Transverse colon (tissue), 4 donors: ENCODE data around the gene TRAIP. TPM values are rescaled to one million over a fixed set of nuclear protein-coding genes. Genes with fewer than 3 reads are reported as not detected.
"Not testable (repeated sequence)": the region's sequence is repeated elsewhere in the genome, so short reads cannot be mapped to it uniquely, and the experiment has no call there.

ENCODE experiments used
- DNase-seq: peaks from one replicate; pipeline ENCODE4 v3.0.0-alpha.2; 2019
- H3K27ac ChIP-seq, 4 donors: fragments of 200-600 bp; sonication (generic); 2 replicates each; pipeline ENCODE4 v1.5.1; 2016 to 2018; ENCODE audit warnings: inconsistent platforms in 4 of 4
- H3K27me3 ChIP-seq: fragments of 200-600 bp; sonication (generic); 2 replicates; pipeline ENCODE4 v1.5.1; 2017; ENCODE audit warnings: inconsistent platforms
- H3K36me3 ChIP-seq, 4 donors: fragments of 200-600 bp; sonication (generic); 2 replicates each; pipeline ENCODE4 v1.5.1; 2017 to 2019; ENCODE audit warnings: inconsistent platforms in 4 of 4
- H3K4me1 ChIP-seq, 4 donors: fragments of 200-600 bp; sonication (generic); 2 replicates each; pipeline ENCODE4 v1.5.1; 2017 to 2020; ENCODE audit warnings: inconsistent platforms in 4 of 4
- H3K4me3 ChIP-seq, 4 donors: fragments of 200-600 bp; sonication (generic); 1 replicate in 1 of 4; 2 replicates in 3 of 4; pipeline versions ENCODE4 v1.5.1 to v1.6.1; 2017 to 2019; ENCODE audit warnings: inconsistent platforms in 4 of 4
- H3K9me3 ChIP-seq, 2 donors: fragments of 200-600 bp; sonication (generic); 2 replicates each; pipeline ENCODE4 v1.5.1; 2017 to 2019; ENCODE audit warnings: inconsistent platforms in 2 of 2
- CTCF ChIP-seq, 5 experiments: fragments of 200-600 bp in 3 of 5; fragments of 450-650 bp in 2 of 5; sonication (generic) in 3 of 5; IDR thresholded peaks; 1 replicate in 2 of 5; 2 replicates in 3 of 5; pipeline ENCODE4 v1.5.1; 2016 to 2017; ENCODE audit warnings: antibody characterized with exemption in 5 of 5, inconsistent platforms in 3 of 5, mild to moderate bottlenecking in 2 of 5, moderate library complexity in 1 of 5
- EP300 ChIP-seq: sonication (generic); formaldehyde crosslinking; IDR thresholded peaks from one replicate; pipeline ENCODE4 v1.6.1; 2017; ENCODE audit warnings: antibody characterized with exemption, low read depth
- POLR2A ChIP-seq: fragments of 450-650 bp; IDR thresholded peaks from one replicate; pipeline ENCODE4 v1.6.1; 2016; ENCODE audit warnings: antibody characterized with exemption, mild to moderate bottlenecking, moderate library complexity
- POLR2AphosphoS5 ChIP-seq, 3 donors: sonication (generic); formaldehyde crosslinking; IDR thresholded peaks; one replicate each; pipeline ENCODE4 v1.6.1; 2016; ENCODE audit warnings: antibody characterized with exemption in 3 of 3
- WGBS, 2 donors: methylation state at CpG; one replicate each; pipeline ENCODE4 v1.1.5; 2018; ENCODE audit warnings: low coverage in 1 of 2; 5-methylcytosine and 5-hydroxymethylcytosine counted together
- in situ Hi-C, 4 donors: fragments of 200-750 bp; cut with MboI; loops; one replicate each; pipeline versions ENCODE4 v1.15.0 to v1.15.1; 2017; ENCODE audit warnings: low sequenced_read_pairs in 3 of 4, low pct_ligation_motif_present in 1 of 4, low pct_unique_long_range_greater_than_20kb in 1 of 4
- intact Hi-C: fragments of 100-400 bp; cut with DNase I; formaldehyde crosslinking; loops from one replicate; pipeline ENCODE4 v1.15.1; 2023; ENCODE audit warnings: low total_unique reads
- total RNA-seq, 4 donors: library from RNA; depleted of rRNA; stranded (reverse); fragments of >200 nt; gene quantifications; one replicate each; pipeline ENCODE4 v1.1.0, GENCODE V29; 2016

The TRAIP gene
- total RNA-seq, 4 donors from 2014 or later = 1.2 to 1.7 (median 1.6) TPM

GRCh38 chr3:49787182-49787464 lies 69.2 kb downstream of the TRAIP start:
- no peaks in the 10 kb centered on the region for H3K36me3 ChIP-seq
- H3K4me1 ChIP-seq = peaks cover 23 to 37% (median 25%) of the 10 kb centered on the region in 4 donors
- H3K9me3 ChIP-seq = no peaks in the 10 kb centered on the region
- DNase-seq = no peak
- TF ChIP-seq POLR2AphosphoS5 (IDR thresholded peaks at IDR 0.05) (no peak), POLR2A (no peak), CTCF (IDR thresholded peaks at IDR 0.05) (no peak), EP300 (no peak)
- peak overlapping the region; percentile 94 to 97 (median 97) for H3K27ac ChIP-seq
- in situ Hi-C loops = loop anchor here in 1 of 4 donors (5.0 kb wide), 1 partner anchor 65 kb away; the partner anchor contains the start of gene GMPPB
- intact Hi-C loops = no loop called here
- H3K27me3 ChIP-seq = no peaks in the 10 kb centered on the region
- 69% methylated on average over 3 of the region's 3 CpGs; no CpG with 5 or more reads in 1 of the 2 donors for WGBS, 2 donors
- H3K4me3 ChIP-seq = peak overlapping the region in 2 of 4 donors; percentile 93 to 96

GRCh38 chr3:49786357-49787181 lies 69.8 kb downstream of the TRAIP start, which contains the start of gene IP6K1:
Gene IP6K1 (minus strand): TSS chr3:49786542. CDS start chr3:49748040, 38,502 bp downstream.
- Histone ChIP-seq H3K36me3 (no peaks in the 10 kb centered on the region), H3K9me3 (no peaks in the 10 kb centered on the region), H3K27ac (peak within 1 kb of the TSS; percentile 94 to 97 (median 97)), H3K27me3 (no peaks in the 10 kb centered on the region), H3K4me1 (peaks cover 23 to 40% (median 28%) of the 10 kb centered on the region in 4 donors), H3K4me3 (peak within 1 kb of the TSS; percentile 61 to 96 (median 92))
- no peak for TF ChIP-seq EP300
- peak; percentile 83 for TF ChIP-seq POLR2A
- peak; percentile 67 to 92 (median 88) for TF ChIP-seq POLR2AphosphoS5 (IDR thresholded peaks at IDR 0.05)
- TF ChIP-seq CTCF (IDR thresholded peaks at IDR 0.05) = peak in 1 of 5 experiments; percentile 13
- DNase-seq = peak; percentile 100
- in situ Hi-C loops = loop anchor here in 1 of 4 donors (5.0 kb wide), 1 partner anchor 64 kb away; the partner anchor contains the start of gene GMPPB
- WGBS, 2 donors = 4% methylated on average over 38 of the region's 55 CpGs; no CpG with 5 or more reads in 1 of the 2 donors
- intact Hi-C loops = no loop called here

GRCh38 chr3:49785565-49786356 lies 70.6 kb downstream of the TRAIP start:
- H3K36me3 ChIP-seq = no peaks in the 10 kb centered on the region
- peaks cover 23 to 49% (median 35%) of the 10 kb centered on the region in 4 donors for H3K4me1 ChIP-seq
- no peaks in the 10 kb centered on the region for H3K27me3 ChIP-seq
- peak; percentile 47 for DNase-seq
- H3K27ac ChIP-seq = peak overlapping the region; percentile 94 to 97 (median 97)
- H3K9me3 ChIP-seq = no peaks in the 10 kb centered on the region
- intact Hi-C loops = no loop called here
- H3K4me3 ChIP-seq = peak overlapping the region; percentile 61 to 96 (median 92)
- 2 to 7% methylated on average over 8 to 48 of the region's 50 CpGs for WGBS, 2 donors
- TF ChIP-seq POLR2AphosphoS5 (IDR thresholded peaks at IDR 0.05) = no peak
- no peak for TF ChIP-seq EP300
- no peak for TF ChIP-seq POLR2A
- TF ChIP-seq CTCF (IDR thresholded peaks at IDR 0.05) = no peak
- in situ Hi-C loops = loop anchor here in 1 of 4 donors (5.0 kb wide), 1 partner anchor 63 kb away; the partner anchor contains the start of gene GMPPB

GRCh38 chr3:49782277-49782676 lies 74.1 kb downstream of the TRAIP start:
- intact Hi-C loops, DNase-seq, H3K9me3 ChIP-seq, H3K36me3 ChIP-seq, H3K27ac ChIP-seq, H3K4me3 ChIP-seq, in situ Hi-C loops, H3K27me3 ChIP-seq: not testable (repeated sequence)
- 87 to 100% methylated on average over 2 to 9 of the region's 9 CpGs for WGBS, 2 donors
- H3K4me1 ChIP-seq = peaks cover 27 to 58% (median 38%) of the 10 kb centered on the region in 4 donors
